COLO668 (cell line): ENCODE results near the gene SERPINA5.
"Not testable (repeated sequence)": the region's sequence is repeated elsewhere in the genome, so short reads cannot be mapped to it uniquely, and the experiment has no call there.

Experiments
- DNase-seq: peaks from one replicate; lab custom pipeline; 2025; ENCODE audit not compliant: unreplicated experiment; lab: John Stamatoyannopoulos, UW

The SERPINA5 gene

GRCh38 chr14:94598816-94599655 lies 17.8 kb downstream of the SERPINA5 start:
- DNase-seq, result no peak

- no peak for DNase-seq
Observed at GRCh38 chr14:94599656-94600004, 18.4 kb downstream of the SERPINA5 start.

GRCh38 chr14:94600148-94600545 lies 18.9 kb downstream of the SERPINA5 start:
- DNase-seq, result no peak

GRCh38 chr14:94601884-94602391 lies 20.7 kb downstream of the SERPINA5 start:
- DNase-seq, result no peak

- DNase-seq, result no peak
Observed at GRCh38 chr14:94602722-94603121, 21.5 kb downstream of the SERPINA5 start.

GRCh38 chr14:94605361-94605760 lies 24.1 kb downstream of the SERPINA5 start:
- no peak for DNase-seq

GRCh38 chr14:94608966-94609365 lies 27.7 kb downstream of the SERPINA5 start:
- not testable (repeated sequence) for DNase-seq

- DNase-seq, result no peak
Observed at GRCh38 chr14:94611179-94611578, 30.0 kb downstream of the SERPINA5 start.

- no peak for DNase-seq
Observed at GRCh38 chr14:94612174-94612573, 30.9 kb downstream of the SERPINA5 start, which contains the start of gene SERPINA3. SERPINA3 (plus strand) TSS chr14:94612391; CDS start chr14:94614442, 2,051 bp downstream.

GRCh38 chr14:94612580-94613554 lies 31.6 kb downstream of the SERPINA5 start:
- no peak for DNase-seq

- no peak for DNase-seq
Observed at GRCh38 chr14:94613720-94614644, 32.8 kb downstream of the SERPINA5 start.

- no peak for DNase-seq
Observed at GRCh38 chr14:94614802-94615201, 33.6 kb downstream of the SERPINA5 start.

GRCh38 chr14:94615254-94615653 lies 34.0 kb downstream of the SERPINA5 start:
- DNase-seq, result no peak

- DNase-seq, result no peak
Observed at GRCh38 chr14:94615823-94616570, 34.8 kb downstream of the SERPINA5 start.

GRCh38 chr14:94617366-94617941 lies 36.2 kb downstream of the SERPINA5 start:
- no peak for DNase-seq

- DNase-seq, result no peak
Observed at GRCh38 chr14:94617988-94618822, 37.0 kb downstream of the SERPINA5 start.

- no peak for DNase-seq
Observed at GRCh38 chr14:94619297-94619696, 38.1 kb downstream of the SERPINA5 start.

GRCh38 chr14:94620597-94620996 lies 39.4 kb downstream of the SERPINA5 start:
- no peak for DNase-seq
